Osteocyte (in vitro differentiated cells): ENCODE data around the gene PLEKHG3. TPM values are rescaled to one million over a fixed set of nuclear protein-coding genes. Genes with fewer than 3 reads are reported as not detected.

ENCODE experiments used
- DNase-seq: peaks from one replicate; pipeline ENCODE4 v3.0.0; 2021; ENCODE audit warnings: mixed read lengths; ENCODE audit not compliant: unreplicated experiment; ENCODE audit errors: extremely low spot score
- H3K27ac Mint-ChIP-seq: one replicate; pipeline ENCODE4 v1.8.0; 2021; ENCODE audit warnings: mild to moderate bottlenecking, mixed read lengths; ENCODE audit not compliant: unreplicated experiment
- H3K27me3 Mint-ChIP-seq: one replicate; pipeline ENCODE4 v1.8.0; 2021; ENCODE audit warnings: mixed read lengths; ENCODE audit not compliant: unreplicated experiment
- H3K36me3 Mint-ChIP-seq: one replicate; pipeline ENCODE4 v1.8.0; 2021; ENCODE audit warnings: mixed read lengths; ENCODE audit not compliant: unreplicated experiment
- H3K4me1 Mint-ChIP-seq: one replicate; pipeline ENCODE4 v1.8.0; 2021; ENCODE audit warnings: mixed read lengths; ENCODE audit not compliant: unreplicated experiment
- H3K4me3 Mint-ChIP-seq: one replicate; pipeline ENCODE4 v1.8.0; 2021; ENCODE audit warnings: mild to moderate bottlenecking, moderate library complexity, mixed read lengths; ENCODE audit not compliant: unreplicated experiment
- H3K9me3 Mint-ChIP-seq: one replicate; pipeline ENCODE4 v1.8.0; 2021; ENCODE audit warnings: mixed read lengths; ENCODE audit not compliant: unreplicated experiment
- CTCF ChIP-seq: fragments of 200-600 bp; sonication (generic); IDR thresholded peaks from 2 replicates; pipeline ENCODE4 v1.5.0; 2021; ENCODE audit warnings: antibody characterized with exemption, mild to moderate bottlenecking, moderate library complexity
- total RNA-seq: library from RNA; stranded (reverse); gene quantifications from 2 replicates; pipeline ENCODE4 v1.2.1, GENCODE V29; 2021

The PLEKHG3 gene
- total RNA-seq, 1 donor from 2014 or later: 96.3 TPM

GRCh38 chr14:64737391-64738280, 33.4 kb downstream of the PLEKHG3 start:
- Mint-ChIP-seq H3K27ac (no peak overlapping the region), H3K27me3 (no peaks in the 10 kb centered on the region), H3K36me3 (peaks cover 46% of the 10 kb centered on the region), H3K9me3 (no peaks in the 10 kb centered on the region), H3K4me3 (no peak overlapping the region), H3K4me1 (peaks cover 10% of the 10 kb centered on the region)
- DNase-seq: no peak
- TF ChIP-seq CTCF: no peak

GRCh38 chr14:64738281-64738804, 34.1 kb downstream of the PLEKHG3 start:
- H3K4me3 Mint-ChIP-seq: no peak overlapping the region
- DNase-seq: no peak
- no peaks in the 10 kb centered on the region for H3K27me3 Mint-ChIP-seq
- peaks cover 45% of the 10 kb centered on the region for H3K36me3 Mint-ChIP-seq
- peaks cover 10% of the 10 kb centered on the region for H3K4me1 Mint-ChIP-seq
- no peak overlapping the region for H3K27ac Mint-ChIP-seq
- no peaks in the 10 kb centered on the region for H3K9me3 Mint-ChIP-seq
- TF ChIP-seq CTCF: no peak

- H3K27ac Mint-ChIP-seq: peak overlapping the region; percentile 3
- H3K36me3 Mint-ChIP-seq: peaks cover 58% of the 10 kb centered on the region
- H3K4me1 Mint-ChIP-seq: peaks cover 14% of the 10 kb centered on the region
- no peak for DNase-seq
- no peak for TF ChIP-seq CTCF
- H3K27me3 Mint-ChIP-seq: no peaks in the 10 kb centered on the region
- H3K4me3 Mint-ChIP-seq: no peak overlapping the region
- H3K9me3 Mint-ChIP-seq: no peaks in the 10 kb centered on the region
Measured at GRCh38 chr14:64741200-64741599, 37.0 kb downstream of the PLEKHG3 start.

GRCh38 chr14:64741961-64742360, 37.7 kb downstream of the PLEKHG3 start:
- Mint-ChIP-seq H3K27ac (no peak overlapping the region), H3K27me3 (no peaks in the 10 kb centered on the region), H3K4me1 (peaks cover 21% of the 10 kb centered on the region), H3K9me3 (no peaks in the 10 kb centered on the region), H3K4me3 (no peak overlapping the region), H3K36me3 (peaks cover 63% of the 10 kb centered on the region)
- no peak for TF ChIP-seq CTCF
- DNase-seq: no peak

- no peaks in the 10 kb centered on the region for H3K9me3 Mint-ChIP-seq
- no peak for DNase-seq
- H3K27ac Mint-ChIP-seq: no peak overlapping the region
- peaks cover 24% of the 10 kb centered on the region for H3K4me1 Mint-ChIP-seq
- TF ChIP-seq CTCF: no peak
- H3K4me3 Mint-ChIP-seq: no peak overlapping the region
- no peaks in the 10 kb centered on the region for H3K27me3 Mint-ChIP-seq
- H3K36me3 Mint-ChIP-seq: peaks cover 65% of the 10 kb centered on the region
Measured at GRCh38 chr14:64743061-64743460, 38.8 kb downstream of the PLEKHG3 start.
